Bronchial epithelial cell (primary cell): ENCODE results near the gene PLAC8. TPM values are rescaled to one million over a fixed set of nuclear protein-coding genes. Genes with fewer than 3 reads are reported as not detected.

Experiments
- DNase-seq: peaks from one replicate; pipeline ENCODE4 v3.0.0-alpha.2; 2010; ENCODE audit warnings: low read depth
- FAIRE-seq: peaks from 2 replicates; lab custom pipeline; 2011; peaks lifted over from hg19 to GRCh38; lab: Jason Lieb, UNC
- H3K27me3 ChIP-seq: 2 replicates; pipeline ENCODE4 v1.5.1; 2011; ENCODE audit warnings: low read length; ENCODE audit not compliant: control insufficient read depth, insufficient read depth
- H3K36me3 ChIP-seq: 2 replicates; pipeline ENCODE4 v1.5.1; 2011; ENCODE audit warnings: low read length; ENCODE audit not compliant: control insufficient read depth, insufficient read depth
- H3K4me3 ChIP-seq: 2 replicates; pipeline ENCODE4 v1.5.1; 2011; ENCODE audit warnings: mild to moderate bottlenecking, low read depth, low read length, control low read depth
- CTCF ChIP-seq: IDR thresholded peaks from 2 replicates; pipeline ENCODE4 v1.5.1; 2011; ENCODE audit warnings: mild to moderate bottlenecking, moderate library complexity, low read length, control low read depth, inconsistent platforms; ENCODE audit not compliant: insufficient read depth, severe bottlenecking
- total RNA-seq: library from RNA; depleted of rRNA; stranded (reverse); fragments of >200 nt; gene quantifications from 2 replicates; pipeline ENCODE4 v1.2.1, GENCODE V29; 2014

PLAC8 gene
- total RNA-seq, 1 donor from 2014 or later: 0.79 TPM

- no peaks in the 10 kb centered on the region for H3K27me3 ChIP-seq
- H3K4me3 ChIP-seq: no peak overlapping the region
- DNase-seq (no peak), FAIRE-seq (no peak)
- no peaks in the 10 kb centered on the region for H3K36me3 ChIP-seq
- TF ChIP-seq CTCF: no peak
These were observed 14.7 kb upstream of the PLAC8 start for GRCh38 chr4:83129264-83129663.

GRCh38 chr4:83128240-83128929 lies 13.9 kb upstream of the PLAC8 start:
- FAIRE-seq (no peak), DNase-seq (peak; percentile 89)
- Histone ChIP-seq H3K27me3 (no peaks in the 10 kb centered on the region), H3K36me3 (no peaks in the 10 kb centered on the region), H3K4me3 (no peak overlapping the region)
- no peak for TF ChIP-seq CTCF

GRCh38 chr4:83125738-83126141 lies 11.2 kb upstream of the PLAC8 start:
- Histone ChIP-seq H3K27me3 (no peaks in the 10 kb centered on the region), H3K36me3 (no peaks in the 10 kb centered on the region), H3K4me3 (no peak overlapping the region)
- TF ChIP-seq CTCF: no peak
- no peak for FAIRE-seq
- DNase-seq: no peak

- DNase-seq: no peak
- FAIRE-seq: no peak
- H3K36me3 ChIP-seq: no peaks in the 10 kb centered on the region
- no peaks in the 10 kb centered on the region for H3K27me3 ChIP-seq
- H3K4me3 ChIP-seq: no peak overlapping the region
- TF ChIP-seq CTCF: no peak
These were observed 9.7 kb upstream of the PLAC8 start for GRCh38 chr4:83124111-83124780.

- Histone ChIP-seq H3K4me3 (no peak overlapping the region), H3K36me3 (no peaks in the 10 kb centered on the region), H3K27me3 (no peaks in the 10 kb centered on the region)
- FAIRE-seq (no peak), DNase-seq (no peak)
- no peak for TF ChIP-seq CTCF
These were observed 6.7 kb upstream of the PLAC8 start for GRCh38 chr4:83121246-83121645.
